KMS-11 (cell line): Measurements from ENCODE around the gene M1AP.

ENCODE experiments used
- H2AFZ ChIP-seq: fragments of 200-600 bp; sonication (generic); 2 replicates; pipeline ENCODE4 v1.6.1; 2016; ENCODE audit warnings: antibody characterized with exemption, mixed run types, low read depth
- H3K27ac ChIP-seq: fragments of 200-600 bp; sonication (generic); 2 replicates; pipeline ENCODE4 v1.6.1; 2016; ENCODE audit warnings: mild to moderate bottlenecking, mixed run types
- H3K27me3 ChIP-seq: fragments of 200-600 bp; sonication (generic); 2 replicates; pipeline ENCODE4 v1.6.1; 2017; ENCODE audit warnings: mild to moderate bottlenecking, low read depth, mixed run types, moderate library complexity; ENCODE audit not compliant: insufficient read depth
- H3K36me3 ChIP-seq: fragments of 200-600 bp; sonication (generic); 2 replicates; pipeline ENCODE4 v1.6.1; 2017; ENCODE audit warnings: mild to moderate bottlenecking, mixed run types; ENCODE audit not compliant: insufficient read depth
- H3K4me1 ChIP-seq: fragments of 200-600 bp; sonication (generic); 2 replicates; pipeline ENCODE4 v1.6.1; 2016; ENCODE audit warnings: mild to moderate bottlenecking, low read depth, mixed run types; ENCODE audit not compliant: poor library complexity, severe bottlenecking
- H3K4me2 ChIP-seq: fragments of 200-600 bp; sonication (generic); 2 replicates; pipeline ENCODE4 v1.7.0; 2016; ENCODE audit warnings: mild to moderate bottlenecking, mixed run types
- H3K4me3 ChIP-seq: fragments of 200-600 bp; sonication (generic); IDR thresholded peaks from 2 replicates; pipeline ENCODE4 v1.6.1; 2017; ENCODE audit warnings: low read depth, low read length, mixed read lengths; ENCODE audit not compliant: insufficient read depth
- H3K79me2 ChIP-seq: fragments of 200-600 bp; sonication (generic); 2 replicates; pipeline ENCODE4 v1.6.1; 2016; ENCODE audit warnings: low read depth, mixed run types; ENCODE audit not compliant: insufficient read depth
- H3K9ac ChIP-seq: fragments of 200-600 bp; sonication (generic); 2 replicates; pipeline ENCODE4 v1.6.1; 2016; ENCODE audit warnings: mild to moderate bottlenecking, mixed run types
- H4K20me1 ChIP-seq: fragments of 200-600 bp; sonication (generic); 2 replicates; pipeline ENCODE4 v1.6.1; 2016; ENCODE audit warnings: mild to moderate bottlenecking, mixed run types; ENCODE audit not compliant: insufficient read depth
- CTCF ChIP-seq: fragments of 200-600 bp; sonication (generic); conservative IDR thresholded peaks from 2 replicates; pipeline ENCODE4 v1.6.1; 2017; ENCODE audit warnings: low read depth, mild to moderate bottlenecking, antibody characterized with exemption, low read length, moderate library complexity, mixed read lengths

M1AP gene

GRCh38 chr2:74675090-74675489 lies 27.0 kb upstream of the M1AP start:
- no peak overlapping the region for H3K4me2 ChIP-seq
- no peak overlapping the region for H3K4me3 ChIP-seq
- no peaks in the 10 kb centered on the region for H3K79me2 ChIP-seq
- H3K27me3 ChIP-seq: no peaks in the 10 kb centered on the region
- no peak for TF ChIP-seq CTCF
- no peak overlapping the region for H3K9ac ChIP-seq
- no peaks in the 10 kb centered on the region for H4K20me1 ChIP-seq
- H3K4me1 ChIP-seq: no peaks in the 10 kb centered on the region
- H3K27ac ChIP-seq: no peak overlapping the region
- no peaks in the 10 kb centered on the region for H3K36me3 ChIP-seq
- no peak overlapping the region for H2AFZ ChIP-seq

GRCh38 chr2:74673826-74674528 lies 25.8 kb upstream of the M1AP start:
- no peak overlapping the region for H3K9ac ChIP-seq
- H2AFZ ChIP-seq: no peak overlapping the region
- TF ChIP-seq CTCF: no peak
- no peak overlapping the region for H3K27ac ChIP-seq
- no peaks in the 10 kb centered on the region for H3K4me1 ChIP-seq
- H4K20me1 ChIP-seq: no peaks in the 10 kb centered on the region
- no peaks in the 10 kb centered on the region for H3K79me2 ChIP-seq
- no peaks in the 10 kb centered on the region for H3K27me3 ChIP-seq
- no peak overlapping the region for H3K4me2 ChIP-seq
- H3K36me3 ChIP-seq: no peaks in the 10 kb centered on the region
- H3K4me3 ChIP-seq: no peak overlapping the region

- no peak overlapping the region for H3K9ac ChIP-seq
- no peaks in the 10 kb centered on the region for H3K4me1 ChIP-seq
- no peak overlapping the region for H2AFZ ChIP-seq
- no peak overlapping the region for H3K4me2 ChIP-seq
- H3K79me2 ChIP-seq: no peaks in the 10 kb centered on the region
- no peaks in the 10 kb centered on the region for H3K27me3 ChIP-seq
- H3K36me3 ChIP-seq: no peaks in the 10 kb centered on the region
- no peak overlapping the region for H3K27ac ChIP-seq
- no peaks in the 10 kb centered on the region for H4K20me1 ChIP-seq
- TF ChIP-seq CTCF: no peak
- H3K4me3 ChIP-seq: no peak overlapping the region
Observed at GRCh38 chr2:74671479-74671878, 23.3 kb upstream of the M1AP start.

GRCh38 chr2:74670263-74670662 lies 22.1 kb upstream of the M1AP start:
- Histone ChIP-seq H3K9ac (no peak overlapping the region), H3K4me2 (no peak overlapping the region), H3K4me1 (no peaks in the 10 kb centered on the region), H4K20me1 (no peaks in the 10 kb centered on the region), H3K4me3 (no peak overlapping the region), H3K79me2 (no peaks in the 10 kb centered on the region), H3K27ac (no peak overlapping the region), H3K36me3 (no peaks in the 10 kb centered on the region), H2AFZ (no peak overlapping the region), H3K27me3 (no peaks in the 10 kb centered on the region)
- no peak for TF ChIP-seq CTCF
